IPS-NIHi7 (cell line): ENCODE measurements around the gene BBS1.

Source experiments
- DNase-seq: peaks from one replicate; pipeline ENCODE4 v3.0.0; 2012; ENCODE audit warnings: mixed read lengths; ENCODE audit errors: extremely low spot score

BBS1 gene

DNA sequence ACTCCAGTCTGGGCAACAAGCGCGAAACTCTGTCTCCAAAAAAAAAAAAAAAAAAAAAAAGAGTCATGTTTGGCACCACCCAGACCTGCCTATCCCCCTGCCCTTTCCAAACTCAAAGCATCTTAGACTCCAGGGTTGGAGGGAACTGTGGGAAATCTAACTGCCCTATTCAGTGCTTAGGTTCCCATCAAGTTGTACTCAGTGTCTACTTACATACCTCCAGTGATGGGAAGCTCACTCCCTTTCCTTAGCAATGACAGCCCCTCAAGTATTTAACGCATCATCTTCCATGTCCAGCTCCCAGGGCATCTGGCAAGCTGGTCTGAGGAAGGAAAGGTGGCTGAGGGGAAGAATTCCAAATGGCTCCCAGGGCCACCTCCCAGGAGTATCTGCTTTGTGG is 39.3 kb downstream of the BBS1 start:
- DNase-seq: no peak

GRCh38 chr11:66550887-66551286 is 40.5 kb downstream of the BBS1 start:
- DNase-seq: no peak

GRCh38 chr11:66554602-66555001 is 44.2 kb downstream of the BBS1 start:
- DNase-seq: no peak

DNA sequence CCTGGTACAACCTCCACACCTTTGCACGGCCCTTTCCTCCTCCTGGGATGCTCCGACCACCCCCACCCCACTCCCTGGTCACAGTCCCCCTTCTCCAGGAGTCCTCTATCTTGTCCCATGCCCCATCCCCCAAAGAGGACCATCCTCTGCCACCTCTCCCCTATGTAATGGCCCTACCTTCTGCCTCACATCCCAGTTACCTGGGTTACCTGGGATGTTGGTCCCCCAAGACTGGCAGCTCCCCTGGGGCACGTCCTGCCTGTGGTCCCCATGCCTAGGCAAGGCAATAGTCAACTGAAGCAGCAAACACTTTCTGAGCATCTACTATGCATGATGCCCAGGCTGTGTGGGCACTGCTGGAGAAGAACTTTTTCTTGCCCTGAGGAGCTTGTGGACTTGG is 45.0 kb downstream of the BBS1 start:
- DNase-seq: no peak

DNA sequence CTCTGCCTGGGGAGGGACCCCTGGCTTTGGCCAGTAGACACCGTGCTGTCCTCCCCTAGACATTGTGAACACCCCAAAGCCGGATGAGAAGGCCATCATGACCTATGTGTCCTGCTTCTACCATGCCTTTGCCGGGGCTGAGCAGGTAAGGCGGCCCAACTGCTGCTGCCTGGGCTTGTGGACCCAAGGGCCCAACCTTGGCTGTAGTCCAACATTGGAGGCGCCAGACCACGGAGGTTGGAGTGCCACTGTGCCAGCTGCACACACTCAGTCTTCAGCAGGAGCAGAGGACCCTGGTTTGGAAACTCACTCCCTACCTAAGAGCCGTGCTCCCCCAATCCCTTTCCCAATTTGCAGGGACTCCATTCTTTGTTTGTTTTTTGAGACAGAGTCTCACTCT is 45.7 kb downstream of the BBS1 start:
- DNase-seq: no peak

- no peak for DNase-seq
Observed at GRCh38 chr11:66557733-66558326, 47.4 kb downstream of the BBS1 start.

GRCh38 chr11:66559142-66559865 is 48.9 kb downstream of the BBS1 start:
- DNase-seq: peak; percentile 76

DNA sequence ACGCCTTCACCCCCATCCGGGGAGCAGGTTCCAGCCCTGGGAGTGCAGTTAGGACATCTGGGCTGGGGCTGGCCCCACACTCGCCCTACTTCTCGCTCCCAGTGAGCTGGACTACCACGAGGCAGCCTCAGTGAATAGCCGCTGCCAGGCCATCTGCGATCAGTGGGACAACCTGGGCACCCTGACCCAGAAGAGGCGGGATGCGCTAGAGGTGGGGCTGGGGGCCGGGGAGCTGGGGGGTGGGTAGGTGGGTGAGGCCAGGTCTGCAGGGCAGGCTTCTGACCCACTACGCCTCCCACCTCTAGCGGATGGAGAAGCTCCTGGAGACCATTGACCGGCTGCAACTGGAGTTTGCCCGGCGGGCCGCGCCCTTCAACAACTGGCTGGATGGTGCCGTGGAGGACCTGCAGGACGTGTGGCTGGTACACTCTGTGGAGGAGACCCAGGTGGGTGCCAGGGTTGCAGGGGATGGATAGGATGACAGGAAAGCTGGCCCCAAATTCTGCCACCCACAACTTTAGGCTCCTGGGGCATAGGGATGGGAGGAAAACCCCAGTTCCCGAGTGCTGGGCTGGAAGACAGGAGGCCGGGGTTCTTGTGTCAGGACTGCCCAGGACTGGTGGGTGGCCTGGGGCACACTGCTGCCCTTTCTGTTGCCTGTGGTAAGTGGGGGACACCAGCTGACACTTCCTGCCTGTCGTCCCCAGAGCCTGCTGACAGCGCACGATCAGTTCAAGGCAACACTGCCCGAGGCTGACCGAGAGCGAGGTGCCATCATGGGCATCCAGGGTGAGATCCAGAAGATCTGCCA is 49.6 kb downstream of the BBS1 start:
- no peak for DNase-seq

GRCh38 chr11:66561178-66561974 is 50.9 kb downstream of the BBS1 start:
- no peak for DNase-seq

GRCh38 chr11:66561975-66562248 is 51.5 kb downstream of the BBS1 start:
- DNase-seq: no peak

DNA sequence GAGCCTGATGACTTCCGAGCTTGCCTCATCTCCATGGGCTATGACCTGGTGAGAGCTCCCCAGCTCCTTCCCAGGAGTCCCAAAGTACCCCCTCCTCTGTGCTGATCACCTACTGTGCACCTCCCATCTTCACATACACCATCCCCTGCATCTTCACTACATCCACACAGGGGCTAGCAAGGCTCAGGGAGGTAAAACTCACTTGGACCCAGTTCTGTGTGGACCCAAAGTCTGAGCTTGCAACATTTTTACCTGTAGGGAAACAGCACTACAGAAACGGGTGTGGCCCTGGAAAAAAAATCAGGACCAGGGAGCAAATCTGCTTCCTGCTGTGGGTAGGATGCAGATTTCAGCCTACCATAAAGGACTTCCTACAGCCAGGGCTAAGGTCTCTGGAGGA is 51.8 kb downstream of the BBS1 start:
- DNase-seq: no peak

DNA sequence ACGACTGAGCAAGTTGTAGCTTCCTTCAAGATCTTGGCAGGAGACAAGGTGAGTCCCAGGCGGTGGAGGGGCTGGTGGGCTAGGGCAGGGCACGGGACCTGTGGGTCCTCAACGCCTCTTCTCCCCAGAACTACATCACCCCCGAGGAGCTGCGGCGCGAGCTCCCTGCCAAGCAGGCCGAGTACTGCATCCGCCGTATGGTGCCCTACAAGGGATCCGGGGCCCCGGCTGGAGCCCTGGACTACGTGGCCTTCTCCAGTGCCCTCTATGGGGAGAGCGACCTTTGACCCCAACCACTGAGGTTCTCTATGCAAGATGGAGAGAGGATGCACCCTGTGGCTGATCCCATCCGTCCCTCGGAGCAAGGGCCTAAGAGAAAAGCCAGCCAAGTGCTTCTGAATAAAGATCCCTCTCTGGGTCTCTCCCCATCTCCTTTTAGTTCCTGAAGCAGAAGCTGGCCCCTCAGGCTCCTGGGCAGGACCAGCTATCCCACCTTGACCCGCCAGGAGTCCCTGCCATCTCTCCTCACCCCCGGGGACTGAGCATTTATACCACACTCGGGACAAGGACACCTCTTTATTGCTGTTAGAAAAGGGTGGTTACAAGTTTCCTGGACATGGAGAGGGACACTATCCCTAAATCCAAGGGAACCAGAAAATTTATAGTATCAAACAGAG is 52.6 kb downstream of the BBS1 start:
- no peak for DNase-seq

GRCh38 chr11:66563832-66564231 is 53.4 kb downstream of the BBS1 start:
- no peak for DNase-seq

- no peak for DNase-seq
Observed at GRCh38 chr11:66564538-66564937, 54.1 kb downstream of the BBS1 start.

- DNase-seq: no peak
Observed at GRCh38 chr11:66564984-66565383, 54.5 kb downstream of the BBS1 start.

GRCh38 chr11:66566221-66566620 is 55.8 kb downstream of the BBS1 start:
- no peak for DNase-seq

DNA sequence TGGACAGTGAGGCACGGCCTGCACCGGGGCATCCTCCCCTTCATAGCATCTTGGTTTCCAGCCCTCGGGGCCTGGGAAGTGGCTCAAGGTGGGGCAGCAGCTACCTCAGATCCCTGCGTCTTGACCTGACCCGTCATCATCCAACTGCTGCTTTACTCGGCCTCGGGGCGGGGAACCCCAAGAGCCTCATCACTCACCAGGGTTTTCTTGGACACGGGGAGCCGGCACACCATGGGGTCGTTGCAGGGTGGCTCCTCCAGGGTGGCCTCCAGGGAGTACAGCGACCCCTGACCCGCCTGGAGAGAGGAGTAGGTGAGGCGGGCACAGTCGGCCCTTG is 57.3 kb downstream of the BBS1 start:
- DNase-seq: no peak

- DNase-seq: peak; percentile 93
Observed at GRCh38 chr11:66568124-66568916, 57.9 kb downstream of the BBS1 start, which contains the start of gene CTSF. Gene CTSF (minus strand): TSS chr11:66568606. CDS start chr11:66568486, 120 bp downstream.

- DNase-seq: no peak
Observed at GRCh38 chr11:66569076-66569475, 58.6 kb downstream of the BBS1 start.

DNA sequence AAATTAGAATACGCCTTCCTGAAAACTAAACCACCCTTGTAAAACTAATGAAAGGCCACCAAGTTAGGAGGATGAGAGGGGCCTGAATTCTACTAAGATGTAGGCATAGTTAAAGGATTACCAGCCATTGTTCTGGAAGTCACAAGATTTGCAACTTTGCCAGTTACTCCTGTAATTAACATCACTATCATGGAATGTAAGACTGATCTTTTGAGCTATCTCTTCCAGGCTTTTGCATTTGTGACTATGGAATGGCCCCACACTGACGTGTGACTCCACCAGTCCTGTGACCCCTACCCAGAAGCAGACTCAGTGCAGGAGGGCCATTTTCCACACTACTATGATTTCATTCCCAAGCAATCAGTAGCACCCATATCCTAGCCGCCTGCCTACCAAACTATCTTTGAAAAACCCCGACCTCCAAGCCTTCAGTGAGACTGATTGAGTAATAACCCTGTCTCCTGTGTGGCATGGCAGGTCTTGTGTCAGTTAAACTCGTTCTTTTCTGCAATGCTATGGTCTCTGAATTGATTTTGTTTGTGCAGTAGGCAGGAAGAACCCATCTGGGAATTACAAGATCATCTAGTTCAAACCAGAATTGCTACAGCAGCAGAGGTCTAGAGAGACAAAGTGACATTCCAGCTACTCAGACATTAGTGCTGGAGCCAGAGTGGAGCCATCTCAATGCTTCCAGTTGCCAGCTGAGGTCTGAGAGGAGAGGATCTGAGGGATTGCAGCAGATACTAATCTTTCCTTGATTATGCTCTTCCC is 59.8 kb downstream of the BBS1 start:
- no peak for DNase-seq
